ENCODE measurements around the gene CRTC2. TPM values are rescaled to one million over a fixed set of nuclear protein-coding genes. Genes with fewer than 3 reads are reported as not detected.
A peak's percentile ranks its signal among the peaks of the same experiment; 100 is the strongest.

CRTC2 gene
- total and polyA plus RNA-seq, 9 of the 15 experiments (the other 6 are each of a cell fraction or from before 2014, with no cell fraction given): 2.7 to 26.4 (median 10.2) TPM

DNA sequence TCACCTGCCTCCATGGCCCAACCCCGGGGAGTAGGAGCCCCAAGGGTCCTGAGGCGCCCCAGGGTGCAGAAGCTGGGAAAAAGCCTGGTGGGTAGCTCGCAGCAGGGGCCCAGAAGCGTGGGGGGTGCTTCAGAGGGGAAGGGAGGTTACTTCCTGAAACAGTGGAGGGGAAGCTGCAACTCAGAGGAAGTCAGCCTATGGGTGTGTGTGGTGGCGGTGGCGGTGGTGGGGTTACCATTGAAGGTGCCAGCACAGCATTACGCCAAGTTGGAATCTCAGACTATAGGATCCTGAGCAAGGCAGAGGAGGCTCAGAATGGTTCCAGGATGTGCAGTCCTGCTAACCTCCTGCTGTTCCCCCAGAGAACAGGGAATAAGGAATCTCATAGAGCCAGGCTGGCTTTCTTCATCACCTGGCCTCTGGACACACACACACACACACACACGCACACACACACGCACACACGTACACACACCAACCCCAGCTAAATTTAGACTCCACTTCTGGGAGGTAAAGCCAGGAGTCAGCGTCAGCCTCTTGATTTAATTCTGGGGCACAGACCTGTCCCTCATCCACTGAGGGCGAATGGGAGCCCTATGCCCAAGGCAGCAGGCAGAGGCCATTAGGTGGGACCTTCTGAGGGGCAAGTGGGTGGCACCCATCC lies 13.1 kb downstream of the CRTC2 start (continued):
- no peak for TF ChIP-seq MYC (IDR thresholded peaks at IDR 0.05; ENCODE audit: low read depth, low read length)
- peak; percentile 58; the same call in 1 of the 2 replicates for TF ChIP-seq MYC (CRISPR knock-in tag; IDR thresholded peaks at IDR 0.05; ENCODE audit: borderline replicate concordance, low read depth)
- no peak for TF ChIP-seq HSF4 (CRISPR knock-in tag; IDR thresholded peaks at IDR 0.05; ENCODE audit: borderline replicate concordance)
- TF ChIP-seq L3MBTL2 (IDR thresholded peaks at IDR 0.05): 0 out of 2 replicates have a peak, but pooled peaks have one; percentile 5
- 0 out of 2 replicates have a peak, but pooled peaks have one; percentile 59 for TF ChIP-seq LARP7 (IDR thresholded peaks at IDR 0.05)
- TF ChIP-seq MBD2 (IDR thresholded peaks at IDR 0.05; ENCODE audit: borderline replicate concordance, low read depth): no peak
- TF ChIP-seq RUNX1 (IDR thresholded peaks at IDR 0.05; ENCODE audit: low read depth): 0 out of 2 replicates have a peak, but pooled peaks have one; percentile 34
- peak; percentile 1 for TF ChIP-seq KDM5B (IDR thresholded peaks at IDR 0.05; ENCODE audit: insufficient replicate concordance, low read depth, low read length)
- TF ChIP-seq HNRNPLL (IDR thresholded peaks at IDR 0.05; ENCODE audit: low read depth, low read length, poor library complexity, severe bottlenecking): no peak
- TF ChIP-seq, protein P1, sequence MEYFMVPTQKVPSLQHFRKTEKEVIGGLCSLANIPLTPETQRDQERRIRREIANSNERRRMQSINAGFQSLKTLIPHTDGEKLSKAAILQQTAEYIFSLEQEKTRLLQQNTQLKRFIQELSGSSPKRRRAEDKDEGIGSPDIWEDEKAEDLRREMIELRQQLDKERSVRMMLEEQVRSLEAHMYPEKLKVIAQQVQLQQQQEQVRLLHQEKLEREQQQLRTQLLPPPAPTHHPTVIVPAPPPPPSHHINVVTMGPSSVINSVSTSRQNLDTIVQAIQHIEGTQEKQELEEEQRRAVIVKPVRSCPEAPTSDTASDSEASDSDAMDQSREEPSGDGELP (CRISPR knock-in tag; IDR thresholded peaks at IDR 0.05; ENCODE audit: borderline replicate concordance): 0 out of 2 replicates have a peak, but pooled peaks have one; percentile 22
- 0 out of 2 replicates have a peak, but pooled peaks have one; percentile 16 for TF ChIP-seq ZBTB40 (IDR thresholded peaks at IDR 0.05)
- TF ChIP-seq ZBTB40 (CRISPR knock-in tag; IDR thresholded peaks at IDR 0.05): no peak
- TF ChIP-seq, protein P2, sequence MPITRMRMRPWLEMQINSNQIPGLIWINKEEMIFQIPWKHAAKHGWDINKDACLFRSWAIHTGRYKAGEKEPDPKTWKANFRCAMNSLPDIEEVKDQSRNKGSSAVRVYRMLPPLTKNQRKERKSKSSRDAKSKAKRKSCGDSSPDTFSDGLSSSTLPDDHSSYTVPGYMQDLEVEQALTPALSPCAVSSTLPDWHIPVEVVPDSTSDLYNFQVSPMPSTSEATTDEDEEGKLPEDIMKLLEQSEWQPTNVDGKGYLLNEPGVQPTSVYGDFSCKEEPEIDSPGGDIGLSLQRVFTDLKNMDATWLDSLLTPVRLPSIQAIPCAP (CRISPR knock-in tag; IDR thresholded peaks at IDR 0.05; ENCODE audit: borderline replicate concordance): 0 out of 2 replicates have a peak, but pooled peaks have one; percentile 47
- TF ChIP-seq HLTF (IDR thresholded peaks at IDR 0.05): peak; percentile 75; the same call in 1 of the 2 replicates
- no peak for TF ChIP-seq CBFA2T2 (conservative IDR thresholded peaks at IDR 0.05)

All from K562 (cell line).